Left lobe of liver (tissue), 2 donors: ENCODE data around the gene PLCG1. TPM values are rescaled to one million over a fixed set of nuclear protein-coding genes. Genes with fewer than 3 reads are reported as not detected.

Experiments
- ATAC-seq: fragments of 200-7000 bp; cut with Tn5 transposase; one replicate; pipeline ENCODE4 v1.9.1; 2020; ENCODE audit warnings: mild to moderate bottlenecking, moderate library complexity
- DNase-seq: peaks from one replicate; pipeline ENCODE4 v3.0.0-alpha.2; 2020; ENCODE audit warnings: low spot score
- total RNA-seq: library from RNA; stranded (reverse); gene quantifications from one replicate; pipeline ENCODE4 v1.2.1, GENCODE V29; 2021
- donor health status: DM: no; HTN: no; CAD: no; lungs with moderate emphysema.
- donor health status: DM: no; HTN: yes; CAD: no.

The PLCG1 gene
- total RNA-seq, 1 donor from 2014 or later: 17.5 TPM

GRCh38 chr20:41141153-41141815 is 3.9 kb downstream of the PLCG1 start:
- DNase-seq (no peak), ATAC-seq (no peak)

- DNase-seq: no peak
- no peak for ATAC-seq
These were observed 4.9 kb downstream of the PLCG1 start for GRCh38 chr20:41142245-41142644.

- DNase-seq: no peak
- no peak for ATAC-seq
These were observed 5.6 kb downstream of the PLCG1 start for GRCh38 chr20:41142919-41143318.

GRCh38 chr20:41143354-41143753 is 6.0 kb downstream of the PLCG1 start:
- DNase-seq (no peak), ATAC-seq (no peak)

GRCh38 chr20:41145317-41145716 is 8.0 kb downstream of the PLCG1 start:
- no peak for DNase-seq
- ATAC-seq: no peak

- peak; percentile 31 for ATAC-seq
- no peak for DNase-seq
These were observed 8.7 kb downstream of the PLCG1 start for GRCh38 chr20:41145821-41146620.

GRCh38 chr20:41147767-41148191 is 10.4 kb downstream of the PLCG1 start:
- DNase-seq: no peak
- ATAC-seq: peak; percentile 64

- ATAC-seq (no peak), DNase-seq (no peak)
These were observed 11.6 kb downstream of the PLCG1 start for GRCh38 chr20:41148942-41149341.

GRCh38 chr20:41150664-41151063 is 13.3 kb downstream of the PLCG1 start:
- no peak for ATAC-seq
- no peak for DNase-seq

GRCh38 chr20:41151134-41151869 is 14.0 kb downstream of the PLCG1 start:
- DNase-seq (no peak), ATAC-seq (no peak)

- no peak for ATAC-seq
- DNase-seq: no peak
These were observed 14.9 kb downstream of the PLCG1 start for GRCh38 chr20:41152108-41152757.

GRCh38 chr20:41154436-41155176 is 17.3 kb downstream of the PLCG1 start:
- ATAC-seq (peak; percentile 21), DNase-seq (no peak)

GRCh38 chr20:41155261-41155660 is 17.9 kb downstream of the PLCG1 start:
- ATAC-seq: no peak

GRCh38 chr20:41158082-41158625 is 20.8 kb downstream of the PLCG1 start:
- no peak for ATAC-seq
- no peak for DNase-seq

More at GRCh38 chr20:41155261-41155660, 17.9 kb downstream of the PLCG1 start:
- no peak for DNase-seq

- ATAC-seq (no peak), DNase-seq (no peak)
These were observed 22.2 kb downstream of the PLCG1 start for GRCh38 chr20:41159547-41159946.

GRCh38 chr20:41160686-41161085 is 23.3 kb downstream of the PLCG1 start:
- DNase-seq (no peak), ATAC-seq (no peak)

- DNase-seq: no peak
- peak; percentile 15 for ATAC-seq
These were observed 24.5 kb downstream of the PLCG1 start for GRCh38 chr20:41161886-41162285.

GRCh38 chr20:41162396-41162795 is 25.1 kb downstream of the PLCG1 start:
- DNase-seq: no peak
- ATAC-seq: no peak

- ATAC-seq (no peak), DNase-seq (no peak)
These were observed 26.5 kb downstream of the PLCG1 start for GRCh38 chr20:41163821-41164220.
